KMS-11 (cell line): ENCODE data around the gene SPTBN5.

Experiments
- H2AFZ ChIP-seq: fragments of 200-600 bp; sonication (generic); 2 replicates; pipeline ENCODE4 v1.6.1; 2016; ENCODE audit warnings: antibody characterized with exemption, mixed run types, low read depth
- H3K27ac ChIP-seq: fragments of 200-600 bp; sonication (generic); 2 replicates; pipeline ENCODE4 v1.6.1; 2016; ENCODE audit warnings: mild to moderate bottlenecking, mixed run types
- H3K27me3 ChIP-seq: fragments of 200-600 bp; sonication (generic); 2 replicates; pipeline ENCODE4 v1.6.1; 2017; ENCODE audit warnings: mild to moderate bottlenecking, low read depth, mixed run types, moderate library complexity; ENCODE audit not compliant: insufficient read depth
- H3K36me3 ChIP-seq: fragments of 200-600 bp; sonication (generic); 2 replicates; pipeline ENCODE4 v1.6.1; 2017; ENCODE audit warnings: mild to moderate bottlenecking, mixed run types; ENCODE audit not compliant: insufficient read depth
- H3K4me1 ChIP-seq: fragments of 200-600 bp; sonication (generic); 2 replicates; pipeline ENCODE4 v1.6.1; 2016; ENCODE audit warnings: mild to moderate bottlenecking, low read depth, mixed run types; ENCODE audit not compliant: poor library complexity, severe bottlenecking
- H3K4me2 ChIP-seq: fragments of 200-600 bp; sonication (generic); 2 replicates; pipeline ENCODE4 v1.7.0; 2016; ENCODE audit warnings: mild to moderate bottlenecking, mixed run types
- H3K4me3 ChIP-seq: fragments of 200-600 bp; sonication (generic); IDR thresholded peaks from 2 replicates; pipeline ENCODE4 v1.6.1; 2017; ENCODE audit warnings: low read depth, low read length, mixed read lengths; ENCODE audit not compliant: insufficient read depth
- H3K79me2 ChIP-seq: fragments of 200-600 bp; sonication (generic); 2 replicates; pipeline ENCODE4 v1.6.1; 2016; ENCODE audit warnings: low read depth, mixed run types; ENCODE audit not compliant: insufficient read depth
- H3K9ac ChIP-seq: fragments of 200-600 bp; sonication (generic); 2 replicates; pipeline ENCODE4 v1.6.1; 2016; ENCODE audit warnings: mild to moderate bottlenecking, mixed run types
- H4K20me1 ChIP-seq: fragments of 200-600 bp; sonication (generic); 2 replicates; pipeline ENCODE4 v1.6.1; 2016; ENCODE audit warnings: mild to moderate bottlenecking, mixed run types; ENCODE audit not compliant: insufficient read depth
- TF ChIP-seq, protein P1 (sequence below): fragments of 200-600 bp; sonication (generic); conservative IDR thresholded peaks from 2 replicates; pipeline ENCODE4 v1.6.1; 2017; ENCODE audit warnings: low read depth, mild to moderate bottlenecking, antibody characterized with exemption, low read length, moderate library complexity, mixed read lengths

Gene SPTBN5

DNA sequence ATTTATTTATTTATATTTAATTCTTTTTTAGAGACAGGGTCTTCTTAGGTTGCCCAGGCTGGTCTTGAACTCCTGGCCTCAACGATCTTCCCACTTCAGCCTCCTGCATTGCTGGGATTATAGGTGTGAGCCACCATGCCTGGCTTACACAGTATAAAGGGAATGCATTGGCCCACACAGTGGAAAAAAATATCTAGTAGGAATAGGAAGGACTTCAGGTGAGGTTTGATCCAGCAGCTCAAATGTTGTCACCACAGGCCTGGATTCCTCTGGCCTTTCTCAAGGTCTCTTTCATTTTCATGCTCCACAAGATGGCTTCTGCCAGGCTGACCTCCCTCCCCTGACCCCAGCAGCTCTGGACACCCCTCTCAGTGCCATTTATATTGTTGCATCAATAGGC is 2.1 kb upstream of the SPTBN5 start:
- TF ChIP-seq, protein P1, sequence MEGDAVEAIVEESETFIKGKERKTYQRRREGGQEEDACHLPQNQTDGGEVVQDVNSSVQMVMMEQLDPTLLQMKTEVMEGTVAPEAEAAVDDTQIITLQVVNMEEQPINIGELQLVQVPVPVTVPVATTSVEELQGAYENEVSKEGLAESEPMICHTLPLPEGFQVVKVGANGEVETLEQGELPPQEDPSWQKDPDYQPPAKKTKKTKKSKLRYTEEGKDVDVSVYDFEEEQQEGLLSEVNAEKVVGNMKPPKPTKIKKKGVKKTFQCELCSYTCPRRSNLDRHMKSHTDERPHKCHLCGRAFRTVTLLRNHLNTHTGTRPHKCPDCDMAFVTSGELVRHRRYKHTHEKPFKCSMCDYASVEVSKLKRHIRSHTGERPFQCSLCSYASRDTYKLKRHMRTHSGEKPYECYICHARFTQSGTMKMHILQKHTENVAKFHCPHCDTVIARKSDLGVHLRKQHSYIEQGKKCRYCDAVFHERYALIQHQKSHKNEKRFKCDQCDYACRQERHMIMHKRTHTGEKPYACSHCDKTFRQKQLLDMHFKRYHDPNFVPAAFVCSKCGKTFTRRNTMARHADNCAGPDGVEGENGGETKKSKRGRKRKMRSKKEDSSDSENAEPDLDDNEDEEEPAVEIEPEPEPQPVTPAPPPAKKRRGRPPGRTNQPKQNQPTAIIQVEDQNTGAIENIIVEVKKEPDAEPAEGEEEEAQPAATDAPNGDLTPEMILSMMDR = no peak
- Histone ChIP-seq H3K79me2 (no peaks in the 10 kb centered on the region), H3K4me2 (no peak overlapping the region), H2AFZ (no peak overlapping the region), H3K4me1 (no peaks in the 10 kb centered on the region), H3K9ac (no peak overlapping the region), H4K20me1 (no peaks in the 10 kb centered on the region), H3K27ac (no peak overlapping the region), H3K36me3 (no peaks in the 10 kb centered on the region), H3K27me3 (no peaks in the 10 kb centered on the region), H3K4me3 (no peak overlapping the region)

DNA sequence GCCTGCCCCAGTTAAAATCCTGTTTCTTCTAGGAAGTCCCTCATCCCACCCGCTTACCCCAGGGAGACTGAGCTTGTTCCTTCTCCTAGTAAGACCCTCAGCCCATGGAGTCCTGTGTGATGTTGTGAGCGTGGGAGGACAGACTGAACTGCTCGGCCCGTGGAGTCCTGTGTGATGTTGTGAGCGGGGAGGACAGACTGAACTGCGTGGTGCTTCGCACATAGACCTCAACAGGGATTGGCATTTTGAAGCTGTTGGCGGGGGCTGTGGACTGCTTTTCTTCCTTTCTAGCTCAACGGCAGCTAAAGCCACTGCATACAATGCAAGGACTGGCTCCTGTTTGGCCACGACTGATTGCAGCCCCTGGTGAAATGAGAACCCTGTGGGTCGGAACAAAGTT is 1.6 kb upstream of the SPTBN5 start:
- TF ChIP-seq, protein P1 = no peak
- H4K20me1 ChIP-seq = no peaks in the 10 kb centered on the region
- H3K27ac ChIP-seq = no peak overlapping the region
- H3K4me3 ChIP-seq = no peak overlapping the region
- no peak overlapping the region for H3K4me2 ChIP-seq
- no peaks in the 10 kb centered on the region for H3K27me3 ChIP-seq
- no peaks in the 10 kb centered on the region for H3K4me1 ChIP-seq
- H3K36me3 ChIP-seq = no peaks in the 10 kb centered on the region
- no peak overlapping the region for H3K9ac ChIP-seq
- no peaks in the 10 kb centered on the region for H3K79me2 ChIP-seq
- no peak overlapping the region for H2AFZ ChIP-seq

DNA sequence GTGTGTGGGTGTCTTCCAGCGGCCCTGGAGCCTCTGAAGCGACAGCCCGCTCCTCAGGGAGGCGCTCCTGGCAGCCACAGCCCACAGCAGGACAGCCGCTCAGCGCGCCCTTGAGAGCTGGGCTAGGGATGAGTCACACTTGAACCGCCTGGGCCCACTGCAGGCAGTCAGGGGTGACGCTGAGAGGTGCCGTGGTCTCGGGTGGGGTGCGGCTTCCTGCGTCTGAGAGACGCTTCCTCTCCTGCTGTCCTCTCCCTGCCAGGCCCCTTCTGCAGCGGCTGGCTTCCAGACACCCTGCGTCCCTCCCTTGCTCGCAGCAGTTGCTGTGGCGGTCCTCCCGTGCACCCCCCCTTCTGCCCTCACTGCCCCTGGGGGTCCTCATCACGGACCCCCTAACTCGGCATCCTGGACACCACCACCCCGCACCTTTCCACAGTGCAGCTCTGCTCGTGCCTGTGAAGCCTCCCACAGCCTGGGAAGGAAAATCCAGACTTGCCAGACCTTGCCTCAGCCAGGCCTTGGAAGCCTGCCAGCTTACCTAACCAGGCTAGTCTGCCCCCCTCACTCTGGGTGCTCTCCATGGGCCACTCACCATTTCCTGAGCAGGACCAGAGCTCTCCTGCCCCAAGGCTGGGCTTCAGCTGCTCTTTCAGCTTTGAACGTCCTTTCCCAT is 1.1 kb upstream of the SPTBN5 start:
- no peaks in the 10 kb centered on the region for H4K20me1 ChIP-seq
- H3K4me2 ChIP-seq = no peak overlapping the region
- H2AFZ ChIP-seq = no peak overlapping the region
- no peak overlapping the region for H3K27ac ChIP-seq
- TF ChIP-seq, protein P1 = no peak
- H3K9ac ChIP-seq = no peak overlapping the region
- H3K4me3 ChIP-seq = no peak overlapping the region
- H3K36me3 ChIP-seq = no peaks in the 10 kb centered on the region
- no peaks in the 10 kb centered on the region for H3K4me1 ChIP-seq
- no peaks in the 10 kb centered on the region for H3K79me2 ChIP-seq
- H3K27me3 ChIP-seq = no peaks in the 10 kb centered on the region

DNA sequence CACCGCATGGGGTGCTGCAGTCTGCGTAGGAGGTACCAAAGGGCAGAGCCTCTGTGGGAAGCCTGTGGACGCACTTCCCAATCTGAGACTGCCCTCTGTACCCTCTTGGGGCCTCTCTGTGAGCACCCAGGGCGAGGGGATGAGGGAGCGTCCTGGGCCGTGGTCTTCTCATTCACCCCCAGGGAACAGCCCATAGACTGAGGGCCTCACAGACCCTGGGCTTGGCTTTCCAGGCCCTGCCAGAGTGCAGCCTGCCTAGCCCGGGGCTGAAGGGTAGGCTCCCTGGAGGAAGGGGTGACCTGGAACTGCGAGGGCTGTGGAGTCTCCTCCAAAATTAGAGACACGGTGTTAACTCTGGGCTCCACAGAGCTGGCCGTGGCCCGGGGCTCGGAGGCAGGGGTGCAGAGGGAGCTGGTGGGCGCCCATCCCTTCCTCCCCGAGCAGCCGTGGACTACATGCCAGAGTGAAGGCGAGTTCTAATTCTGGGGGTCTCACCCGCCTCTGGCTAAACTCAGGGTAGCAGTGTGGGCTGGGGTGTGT is 468 bp upstream of the SPTBN5 start:
- no peak overlapping the region for H3K4me3 ChIP-seq

More for the DNA sequence above, 468 bp upstream of the SPTBN5 start:
- Histone ChIP-seq H3K9ac (no peak overlapping the region), H3K79me2 (no peaks in the 10 kb centered on the region), H3K27me3 (no peaks in the 10 kb centered on the region), H3K4me1 (no peaks in the 10 kb centered on the region), H4K20me1 (no peaks in the 10 kb centered on the region), H3K4me2 (no peak overlapping the region), H3K36me3 (no peaks in the 10 kb centered on the region), H2AFZ (no peak overlapping the region), H3K27ac (no peak overlapping the region)
- TF ChIP-seq, protein P1 = no peak
